HEK293 (cell line): Measurements from ENCODE around the gene MAML3.

Experiments
- CTCF ChIP-seq: fragments of 450-650 bp; formaldehyde crosslinking; IDR thresholded peaks from 2 replicates; pipeline ENCODE4 v1.5.1; 2016; ENCODE audit warnings: missing biosample characterization, missing genetic modification characterization
- HOXC10 ChIP-seq: sonication (generic); formaldehyde crosslinking; IDR thresholded peaks from 2 replicates; pipeline ENCODE4 v1.8.1; 2023; ENCODE audit warnings: mild to moderate bottlenecking, missing genetic modification reagents
- ZFP37 ChIP-seq: fragments of 450-650 bp; formaldehyde crosslinking; IDR thresholded peaks from 2 replicates; pipeline ENCODE4 v1.5.1; 2016; ENCODE audit warnings: missing biosample characterization, missing genetic modification characterization
- ZNF626 ChIP-seq: fragments of 450-650 bp; sonication (Bioruptor Pico); formaldehyde crosslinking; IDR thresholded peaks from 2 replicates; pipeline ENCODE4 v1.5.1; 2018; ENCODE audit warnings: missing biosample characterization, missing genetic modification characterization, inconsistent platforms
- ZNF76 ChIP-seq: fragments of 450-650 bp; formaldehyde crosslinking; IDR thresholded peaks from 2 replicates; pipeline ENCODE4; 2016; ENCODE audit warnings: low read depth, missing biosample characterization, missing genetic modification characterization, borderline replicate concordance
- TF ChIP-seq, protein P1 (sequence below): fragments of 450-650 bp; formaldehyde crosslinking; IDR thresholded peaks from 2 replicates; pipeline ENCODE4 v1.5.1; 2016; ENCODE audit warnings: missing biosample characterization, missing genetic modification characterization

DNA sequence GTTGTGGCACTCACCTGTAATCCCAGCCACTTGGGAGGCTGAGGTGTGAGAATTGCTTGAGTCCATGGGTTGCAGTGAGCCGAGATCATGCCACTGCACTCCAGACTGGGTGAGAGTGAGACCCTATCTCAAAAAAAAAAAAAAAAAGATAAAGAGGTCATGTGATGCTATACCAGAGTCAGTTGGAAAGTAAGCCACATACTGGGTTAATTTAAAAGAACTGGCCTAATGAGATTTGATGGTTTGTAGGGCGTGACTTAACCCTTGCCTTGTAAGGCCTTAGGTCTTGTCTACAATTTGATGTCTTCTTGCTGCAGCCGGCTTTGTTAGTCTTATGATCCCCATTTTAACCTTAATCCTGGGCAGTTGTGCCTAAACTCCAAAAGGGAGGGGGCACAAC is 483.2 kb downstream of the MAML3 start:
- TF ChIP-seq ZNF626 (no peak), ZFP37 (no peak), HOXC10 (CRISPR knock-in tag) (no peak), CTCF (tag by site-specific recombination) (no peak), ZNF76 (tag by site-specific recombination) (no peak)
- TF ChIP-seq, protein P1, sequence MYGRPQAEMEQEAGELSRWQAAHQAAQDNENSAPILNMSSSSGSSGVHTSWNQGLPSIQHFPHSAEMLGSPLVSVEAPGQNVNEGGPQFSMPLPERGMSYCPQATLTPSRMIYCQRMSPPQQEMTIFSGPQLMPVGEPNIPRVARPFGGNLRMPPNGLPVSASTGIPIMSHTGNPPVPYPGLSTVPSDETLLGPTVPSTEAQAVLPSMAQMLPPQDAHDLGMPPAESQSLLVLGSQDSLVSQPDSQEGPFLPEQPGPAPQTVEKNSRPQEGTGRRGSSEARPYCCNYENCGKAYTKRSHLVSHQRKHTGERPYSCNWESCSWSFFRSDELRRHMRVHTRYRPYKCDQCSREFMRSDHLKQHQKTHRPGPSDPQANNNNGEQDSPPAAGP (tag by site-specific recombination) = no peak
